H9 (cell line): ENCODE data around the gene ZNF77. TPM values are rescaled to one million over a fixed set of nuclear protein-coding genes. Genes with fewer than 3 reads are reported as not detected.

Experiments
- DNase-seq: peaks from one replicate; pipeline ENCODE4 v3.0.0-alpha.2; 2017
- H2AFZ ChIP-seq: one replicate; pipeline ENCODE4 v1.6.1; 2013; ENCODE audit warnings: mild to moderate bottlenecking, low read length, control low read depth, moderate library complexity
- H2AK5ac ChIP-seq: 2 replicates; pipeline ENCODE4 v1.6.1; 2013; ENCODE audit warnings: low read length, control low read depth, mixed read lengths; ENCODE audit not compliant: insufficient read length
- H2BK120ac ChIP-seq: one replicate; pipeline ENCODE4 v1.6.1; 2013; ENCODE audit warnings: low read depth, mild to moderate bottlenecking, low read length, control low read depth, inconsistent platforms; ENCODE audit not compliant: poor library complexity, severe bottlenecking
- H2BK12ac ChIP-seq: 2 replicates; pipeline ENCODE4 v1.6.1; 2013; ENCODE audit warnings: low read length, control low read depth, mixed read lengths, low read depth; ENCODE audit not compliant: insufficient read length
- H2BK15ac ChIP-seq: 2 replicates; pipeline ENCODE4 v1.6.1; 2013; ENCODE audit warnings: low read depth, low read length, control low read depth
- H2BK20ac ChIP-seq: one replicate; pipeline ENCODE4 v1.6.1; 2013; ENCODE audit warnings: low read depth, mild to moderate bottlenecking, low read length, control low read depth, inconsistent platforms; ENCODE audit not compliant: poor library complexity, severe bottlenecking
- H2BK5ac ChIP-seq: 2 replicates; pipeline ENCODE4 v1.6.1; 2013; ENCODE audit warnings: low read length, control low read depth, mixed read lengths; ENCODE audit not compliant: insufficient read length
- H3K14ac ChIP-seq: 2 replicates; pipeline ENCODE4 v1.6.1; 2013; ENCODE audit warnings: low read length, control low read depth; ENCODE audit not compliant: insufficient read depth
- H3K18ac ChIP-seq: 2 replicates; pipeline ENCODE4 v1.6.1; 2013; ENCODE audit warnings: low read depth, mild to moderate bottlenecking, mixed read lengths, low read length, control low read depth; ENCODE audit not compliant: insufficient read length
- H3K23ac ChIP-seq: 2 replicates; pipeline ENCODE4 v1.6.1; 2013; ENCODE audit warnings: low read length, control low read depth, mixed read lengths, low read depth; ENCODE audit not compliant: insufficient read length
- H3K23me2 ChIP-seq: 2 replicates; pipeline ENCODE4 v1.6.1; 2013; ENCODE audit warnings: low read depth, mild to moderate bottlenecking, mixed read lengths, low read length, control low read depth; ENCODE audit not compliant: insufficient read length, poor library complexity, severe bottlenecking
- H3K27ac ChIP-seq: 2 replicates; pipeline ENCODE4 v1.5.1; 2013; ENCODE audit warnings: low read length, control low read depth, mixed read lengths, low read depth; ENCODE audit not compliant: insufficient read length
- H3K27me3 ChIP-seq: 2 replicates; pipeline ENCODE4 v1.6.1; 2013; ENCODE audit warnings: low read length, control low read depth, inconsistent platforms; ENCODE audit not compliant: insufficient read depth
- H3K4ac ChIP-seq: 2 replicates; pipeline ENCODE4 v1.6.1; 2013; ENCODE audit warnings: low read depth, mild to moderate bottlenecking, control low read depth, inconsistent platforms, low read length, moderate library complexity
- H3K4me1 ChIP-seq: 2 replicates; pipeline ENCODE4 v1.6.1; 2013; ENCODE audit warnings: low read length, control low read depth, inconsistent platforms; ENCODE audit not compliant: insufficient read depth
- H3K4me2 ChIP-seq: 2 replicates; pipeline ENCODE4 v1.6.1; 2013; ENCODE audit warnings: low read length, control low read depth, mixed read lengths; ENCODE audit not compliant: insufficient read length, insufficient read depth
- H3K56ac ChIP-seq: 2 replicates; pipeline ENCODE4 v1.6.1; 2013; ENCODE audit warnings: low read depth, mild to moderate bottlenecking, mixed read lengths, low read length, control low read depth; ENCODE audit not compliant: insufficient read length
- H3K79me1 ChIP-seq: 2 replicates; pipeline ENCODE4 v1.6.1; 2013; ENCODE audit warnings: low read depth, mild to moderate bottlenecking, moderate library complexity, low read length, control low read depth, inconsistent platforms; ENCODE audit not compliant: insufficient read depth, poor library complexity, severe bottlenecking
- H3K79me2 ChIP-seq: 2 replicates; pipeline ENCODE4 v1.6.1; 2013; ENCODE audit warnings: low read length, control low read depth, inconsistent platforms; ENCODE audit not compliant: insufficient read depth
- H3K9ac ChIP-seq: 2 replicates; pipeline ENCODE4 v1.6.1; 2013; ENCODE audit warnings: low read length, control low read depth, mixed read lengths; ENCODE audit not compliant: insufficient read length; ENCODE audit errors: extremely low read depth
- H3K9me3 ChIP-seq: one replicate; pipeline ENCODE4 v1.6.1; 2013; ENCODE audit warnings: low read depth, low read length, inconsistent platforms; ENCODE audit not compliant: control insufficient read depth
- H3T11ph ChIP-seq: one replicate; pipeline ENCODE4 v1.6.1; 2013; ENCODE audit warnings: mild to moderate bottlenecking, low read length, control low read depth, inconsistent platforms
- H4K20me1 ChIP-seq: one replicate; pipeline ENCODE4 v1.6.1; 2013; ENCODE audit not compliant: control insufficient read depth, insufficient read length, insufficient read depth
- H4K5ac ChIP-seq: 2 replicates; pipeline ENCODE4 v1.6.1; 2013; ENCODE audit warnings: low read depth, mild to moderate bottlenecking, mixed read lengths, low read length, control low read depth; ENCODE audit not compliant: insufficient read length
- H4K8ac ChIP-seq: replicated peaks from 2 replicates; pipeline ENCODE4 v1.6.1; 2013; ENCODE audit warnings: low read length, control low read depth, mixed read lengths, low read depth; ENCODE audit not compliant: insufficient read length
- H4K91ac ChIP-seq: 2 replicates; pipeline ENCODE4 v1.6.1; 2013; ENCODE audit warnings: low read depth, mild to moderate bottlenecking, moderate library complexity, mixed read lengths, low read length, control low read depth; ENCODE audit not compliant: insufficient read length
- H3K27ac Mint-ChIP-seq, 3 experiments: 2 replicates in 2 of 3; 3 replicates in 1 of 3; pipeline ENCODE4 v1.8.0; 2020 to 2021; ENCODE audit warnings: mixed read lengths in 3 of 3, mild to moderate bottlenecking in 1 of 3, moderate library complexity in 1 of 3
- H3K27me3 Mint-ChIP-seq: 2 replicates; pipeline ENCODE4 v1.8.0; 2021; ENCODE audit warnings: low read depth, mild to moderate bottlenecking, moderate library complexity, mixed read lengths
- H3K36me3 Mint-ChIP-seq, 3 experiments: 2 replicates in 2 of 3; 3 replicates in 1 of 3; pipeline ENCODE4 v1.8.0; 2020 to 2021; ENCODE audit warnings: low read depth in 3 of 3, mixed read lengths in 3 of 3; ENCODE audit not compliant: insufficient read depth in 1 of 3
- H3K4me1 Mint-ChIP-seq, 2 experiments: 2 replicates each; pipeline ENCODE4 v1.8.0; 2020; ENCODE audit warnings: mixed read lengths in 2 of 2
- H3K4me3 Mint-ChIP-seq, 2 experiments: 2 replicates in 1 of 2; 3 replicates in 1 of 2; pipeline ENCODE4 v1.8.0; 2020 to 2021; ENCODE audit warnings: mild to moderate bottlenecking in 2 of 2, mixed read lengths in 2 of 2, moderate library complexity in 1 of 2
- H3K9me3 Mint-ChIP-seq, 2 experiments: 2 replicates in 1 of 2; 3 replicates in 1 of 2; pipeline ENCODE4 v1.8.0; 2020; ENCODE audit warnings: mild to moderate bottlenecking in 2 of 2, mixed read lengths in 2 of 2, moderate library complexity in 1 of 2
- WGBS: extraction: QIAGEN DNeasy Blood & Tissue Kit; methylation state at CpG from one replicate; pipeline ENCODE4 v1.1.7; 2013; ENCODE audit warnings: missing lambda C conversion rate, low lambda C conversion rate, mixed read lengths; ENCODE audit not compliant: insufficient read length; ENCODE audit errors: extremely low coverage; 5-methylcytosine and 5-hydroxymethylcytosine counted together
- total RNA-seq: library from RNA; stranded (reverse); gene quantifications from 2 replicates; pipeline ENCODE4 v1.2.1, GENCODE V29; 2021
- TF ChIP-seq, protein P1 (sequence below): fragments of 200-600 bp; sonication (generic); conservative IDR thresholded peaks from 3 replicates; pipeline ENCODE4 v1.8.0; 2021; ENCODE audit warnings: antibody characterized with exemption, mild to moderate bottlenecking

The ZNF77 gene
- total RNA-seq, 1 experiment from 2014 or later, result 4.6 TPM

- Histone ChIP-seq H3K23me2 (no peaks in the 10 kb centered on the region), H3K4me1 (no peaks in the 10 kb centered on the region), H2AFZ (no peak within 1 kb of the TSS), H2BK12ac (no peak within 1 kb of the TSS), H2BK120ac (no peak within 1 kb of the TSS), H4K8ac (no peak within 1 kb of the TSS), H2BK20ac (no peak within 1 kb of the TSS), H3K14ac (peak within 1 kb of the TSS; percentile 85; the same call in 1 of the 2 replicates), H3K18ac (peak within 1 kb of the TSS; percentile 96), H4K5ac (no peak within 1 kb of the TSS), H3K9me3 (no peaks in the 10 kb centered on the region), H3K79me2 (peaks cover 8% of the 10 kb centered on the region; the same call in 1 of the 2 replicates), H4K20me1 (no peaks in the 10 kb centered on the region), H3K9ac (peak within 1 kb of the TSS; percentile 81), H3K27ac (no peak within 1 kb of the TSS), H3K56ac (no peak within 1 kb of the TSS), H3T11ph (no peak within 1 kb of the TSS), H3K27me3 (no peaks in the 10 kb centered on the region), H2BK5ac (no peak within 1 kb of the TSS), H3K79me1 (no peaks in the 10 kb centered on the region), H3K4ac (no peak within 1 kb of the TSS), H2BK15ac (no peak within 1 kb of the TSS), H3K23ac (no peak within 1 kb of the TSS), H3K4me2 (peak within 1 kb of the TSS; percentile 39), H4K91ac (no peak within 1 kb of the TSS), H2AK5ac (no peak within 1 kb of the TSS)
- WGBS, result no CpG with 5 or more reads among the region's 100 CpGs
- TF ChIP-seq, protein P1, sequence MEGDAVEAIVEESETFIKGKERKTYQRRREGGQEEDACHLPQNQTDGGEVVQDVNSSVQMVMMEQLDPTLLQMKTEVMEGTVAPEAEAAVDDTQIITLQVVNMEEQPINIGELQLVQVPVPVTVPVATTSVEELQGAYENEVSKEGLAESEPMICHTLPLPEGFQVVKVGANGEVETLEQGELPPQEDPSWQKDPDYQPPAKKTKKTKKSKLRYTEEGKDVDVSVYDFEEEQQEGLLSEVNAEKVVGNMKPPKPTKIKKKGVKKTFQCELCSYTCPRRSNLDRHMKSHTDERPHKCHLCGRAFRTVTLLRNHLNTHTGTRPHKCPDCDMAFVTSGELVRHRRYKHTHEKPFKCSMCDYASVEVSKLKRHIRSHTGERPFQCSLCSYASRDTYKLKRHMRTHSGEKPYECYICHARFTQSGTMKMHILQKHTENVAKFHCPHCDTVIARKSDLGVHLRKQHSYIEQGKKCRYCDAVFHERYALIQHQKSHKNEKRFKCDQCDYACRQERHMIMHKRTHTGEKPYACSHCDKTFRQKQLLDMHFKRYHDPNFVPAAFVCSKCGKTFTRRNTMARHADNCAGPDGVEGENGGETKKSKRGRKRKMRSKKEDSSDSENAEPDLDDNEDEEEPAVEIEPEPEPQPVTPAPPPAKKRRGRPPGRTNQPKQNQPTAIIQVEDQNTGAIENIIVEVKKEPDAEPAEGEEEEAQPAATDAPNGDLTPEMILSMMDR, result no peak
- peak within 1 kb of the TSS; percentile 78 to 99 (median 98); a peak in 6 of 7 replicates for H3K27ac Mint-ChIP-seq
- H3K4me3 Mint-ChIP-seq, result peak within 1 kb of the TSS; percentile 98 to 99
- H3K36me3 Mint-ChIP-seq, result peaks cover 0 to 2% (median 0%) of the 10 kb centered on the region in 3 experiments; a peak in 1 of 7 replicates
- DNase-seq, result peak; percentile 99
- H3K9me3 Mint-ChIP-seq, result peaks cover 22 to 29% of the 10 kb centered on the region in 2 experiments
- H3K27me3 Mint-ChIP-seq, result peaks cover 14% of the 10 kb centered on the region
- peaks cover 7 to 8% of the 10 kb centered on the region in 2 experiments for H3K4me1 Mint-ChIP-seq
Observed at GRCh38 chr19:2900296-2901252, 44.2 kb downstream of the ZNF77 start, which contains the start of gene ZNF57. Gene ZNF57 (plus strand): TSS chr19:2900928. CDS start chr19:2901046, 118 bp downstream.
